Endodermal cell (in vitro differentiated cells): Measurements from ENCODE around the gene ZNF808. TPM values are rescaled to one million over a fixed set of nuclear protein-coding genes. Genes with fewer than 3 reads are reported as not detected.

ENCODE experiments used
- DNase-seq: peaks from one replicate; pipeline ENCODE4 v3.0.0-alpha.2; 2017
- H3K27ac ChIP-seq: 2 replicates; pipeline ENCODE4 v1.5.1; 2013; ENCODE audit warnings: mild to moderate bottlenecking, low read depth, low read length, moderate library complexity
- H3K27me3 ChIP-seq: 2 replicates; pipeline ENCODE4 v1.6.1; 2013; ENCODE audit warnings: mild to moderate bottlenecking, low read length, moderate library complexity; ENCODE audit not compliant: insufficient read depth, control insufficient read depth, poor library complexity, severe bottlenecking
- H3K36me3 ChIP-seq: 2 replicates; pipeline ENCODE4 v1.7.0; 2013; ENCODE audit warnings: mild to moderate bottlenecking, low read length, moderate library complexity; ENCODE audit not compliant: control insufficient read depth, insufficient read depth
- H3K4me1 ChIP-seq: one replicate; pipeline ENCODE4 v1.7.0; 2013; ENCODE audit warnings: low read length; ENCODE audit not compliant: control insufficient read depth, insufficient read depth
- H3K4me3 ChIP-seq: 2 replicates; pipeline ENCODE4 v1.5.1; 2013; ENCODE audit warnings: mild to moderate bottlenecking, low read length, moderate library complexity
- H3K9ac ChIP-seq: 2 replicates; pipeline ENCODE4 v1.6.1; 2013; ENCODE audit warnings: mild to moderate bottlenecking, low read length, moderate library complexity; ENCODE audit not compliant: poor library complexity, severe bottlenecking; ENCODE audit errors: extremely low read depth
- H3K9me3 ChIP-seq: 2 replicates; pipeline ENCODE4 v1.6.1; 2013; ENCODE audit warnings: mild to moderate bottlenecking, low read length, moderate library complexity; ENCODE audit not compliant: control insufficient read depth
- H3K27ac Mint-ChIP-seq: 2 replicates; pipeline ENCODE4 v1.8.0; 2020; ENCODE audit warnings: mixed read lengths
- H3K27me3 Mint-ChIP-seq: 2 replicates; pipeline ENCODE4 v1.8.0; 2021; ENCODE audit warnings: mild to moderate bottlenecking, mixed read lengths; ENCODE audit not compliant: insufficient read depth
- H3K36me3 Mint-ChIP-seq: 2 replicates; pipeline ENCODE4 v1.8.0; 2020; ENCODE audit warnings: low read depth, mixed read lengths
- H3K4me1 Mint-ChIP-seq: 2 replicates; pipeline ENCODE4 v1.8.0; 2020; ENCODE audit warnings: mixed read lengths
- H3K4me3 Mint-ChIP-seq: 2 replicates; pipeline ENCODE4 v1.8.0; 2020; ENCODE audit warnings: mild to moderate bottlenecking, moderate library complexity, mixed read lengths
- H3K9me3 Mint-ChIP-seq: 2 replicates; pipeline ENCODE4 v1.8.0; 2020; ENCODE audit warnings: mild to moderate bottlenecking, mixed read lengths
- WGBS, 2 experiments: methylation state at CpG; one replicate each; pipeline versions ENCODE4 v1.1.5 to v1.1.7; 2013; ENCODE audit warnings: missing lambda C conversion rate in 2 of 2, mixed read lengths in 1 of 2; ENCODE audit not compliant: insufficient coverage in 1 of 2, insufficient read length in 1 of 2; 5-methylcytosine and 5-hydroxymethylcytosine counted together
- total RNA-seq, 2 donors: library from RNA; stranded (reverse); fragmentation: NEBNext Ultra II Directional in 1 of 2; extraction: Animal tissue kit (Norgen Biotek cat#: 25700) in 1 of 2; gene quantifications; 2 replicates in 1 of 2; 3 replicates in 1 of 2; pipeline ENCODE4 v1.2.1, GENCODE V29; 2021
- TF ChIP-seq, protein P1 (sequence below): fragments of 200-600 bp; sonication (generic); conservative IDR thresholded peaks from 2 replicates; pipeline ENCODE4 v1.5.0; 2021; ENCODE audit warnings: antibody characterized with exemption, mild to moderate bottlenecking

Gene ZNF808
- total RNA-seq, 2 donors from 2014 or later, result 52.4 to 61.6 TPM

- Mint-ChIP-seq H3K9me3 (no peaks in the 10 kb centered on the region), H3K4me3 (peak overlapping the region; percentile 80), H3K4me1 (peaks cover 37% of the 10 kb centered on the region), H3K36me3 (peaks cover 49% of the 10 kb centered on the region), H3K27me3 (no peaks in the 10 kb centered on the region), H3K27ac (no peak overlapping the region)
- Histone ChIP-seq H3K4me3 (peak overlapping the region; percentile 97), H3K27me3 (no peaks in the 10 kb centered on the region), H3K4me1 (peaks cover 4% of the 10 kb centered on the region), H3K9ac (no peak overlapping the region), H3K9me3 (peaks cover 15% of the 10 kb centered on the region), H3K36me3 (peaks cover 29% of the 10 kb centered on the region), H3K27ac (no peak overlapping the region)
- no peak for DNase-seq
- TF ChIP-seq, protein P1, sequence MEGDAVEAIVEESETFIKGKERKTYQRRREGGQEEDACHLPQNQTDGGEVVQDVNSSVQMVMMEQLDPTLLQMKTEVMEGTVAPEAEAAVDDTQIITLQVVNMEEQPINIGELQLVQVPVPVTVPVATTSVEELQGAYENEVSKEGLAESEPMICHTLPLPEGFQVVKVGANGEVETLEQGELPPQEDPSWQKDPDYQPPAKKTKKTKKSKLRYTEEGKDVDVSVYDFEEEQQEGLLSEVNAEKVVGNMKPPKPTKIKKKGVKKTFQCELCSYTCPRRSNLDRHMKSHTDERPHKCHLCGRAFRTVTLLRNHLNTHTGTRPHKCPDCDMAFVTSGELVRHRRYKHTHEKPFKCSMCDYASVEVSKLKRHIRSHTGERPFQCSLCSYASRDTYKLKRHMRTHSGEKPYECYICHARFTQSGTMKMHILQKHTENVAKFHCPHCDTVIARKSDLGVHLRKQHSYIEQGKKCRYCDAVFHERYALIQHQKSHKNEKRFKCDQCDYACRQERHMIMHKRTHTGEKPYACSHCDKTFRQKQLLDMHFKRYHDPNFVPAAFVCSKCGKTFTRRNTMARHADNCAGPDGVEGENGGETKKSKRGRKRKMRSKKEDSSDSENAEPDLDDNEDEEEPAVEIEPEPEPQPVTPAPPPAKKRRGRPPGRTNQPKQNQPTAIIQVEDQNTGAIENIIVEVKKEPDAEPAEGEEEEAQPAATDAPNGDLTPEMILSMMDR, result no peak
- WGBS, 2 experiments, result 86 to 98% methylated on average over 1 to 2 of the region's 2 CpGs
These were observed 75.5 kb downstream of the ZNF808 start for GRCh38 chr19:52602941-52603340.

- H3K4me1 ChIP-seq, result peaks cover 4% of the 10 kb centered on the region
- 91 to 93% methylated on average over 10 to 14 of the region's 14 CpGs for WGBS, 2 experiments
- no peaks in the 10 kb centered on the region for H3K27me3 Mint-ChIP-seq
- H3K36me3 Mint-ChIP-seq, result peaks cover 44% of the 10 kb centered on the region
- no peak overlapping the region for H3K4me3 ChIP-seq
- H3K9me3 ChIP-seq, result peaks cover 8% of the 10 kb centered on the region
- H3K9me3 Mint-ChIP-seq, result no peaks in the 10 kb centered on the region
- DNase-seq, result no peak
- H3K36me3 ChIP-seq, result peaks cover 32% of the 10 kb centered on the region
- TF ChIP-seq, protein P1, result no peak
- H3K4me1 Mint-ChIP-seq, result peaks cover 37% of the 10 kb centered on the region
- no peak overlapping the region for H3K27ac ChIP-seq
- peak overlapping the region; percentile 80 for H3K4me3 Mint-ChIP-seq
- H3K9ac ChIP-seq, result no peak overlapping the region
- no peaks in the 10 kb centered on the region for H3K27me3 ChIP-seq
- no peak overlapping the region for H3K27ac Mint-ChIP-seq
These were observed 76.2 kb downstream of the ZNF808 start for GRCh38 chr19:52603558-52604207.

Other genes with a start within 250 kb of the ZNF808 start
- 10 to 100 TPM; 31.1 to 38.5 TPM for gene ZNF480, start 230.5 kb upstream of the ZNF808 start, total RNA-seq
- 10 to 100 TPM in 1 of 2 donors, 1 to 10 TPM in 1; 8.1 to 15.2 TPM for gene ZNF610, start 191.4 kb upstream of the ZNF808 start, total RNA-seq
- 10 to 100 TPM; 13.5 to 20.9 TPM for gene ZNF880, start 157.7 kb upstream of the ZNF808 start, total RNA-seq
- gene ZNF528, start 129.8 kb upstream of the ZNF808 start, total RNA-seq, result 10 to 100 TPM in 1 of 2 donors, 1 to 10 TPM in 1; 2.9 to 39.1 TPM
- under 1 TPM in 1 of 2 donors, not detected in 1; 0.62 TPM for gene ZNF534, start 98.5 kb upstream of the ZNF808 start, total RNA-seq
- gene ZNF578, start 74.1 kb upstream of the ZNF808 start, total RNA-seq, result 10 to 100 TPM; 11.8 to 29.8 TPM
- gene ZNF701, start 42.6 kb downstream of the ZNF808 start, total RNA-seq, result 10 to 100 TPM; 42.0 to 45.3 TPM
- 10 to 100 TPM; 59.0 to 88.7 TPM for gene ZNF83, start 110.7 kb downstream of the ZNF808 start, total RNA-seq
- gene ZNF611, start 207.4 kb downstream of the ZNF808 start, total RNA-seq, result 100 to 1,000 TPM in 1 of 2 donors, 10 to 100 TPM in 1; 96.9 to 136 TPM